Activated naive CD8-positive, alpha-beta T cell treated with anti-CD3 and anti-CD28 coated beads, Interleukin-2, amount 50 U/mL, for 24 hours (primary cell): ENCODE measurements around the gene AMN.

ENCODE experiments used
- ATAC-seq: fragments of 150-1000 bp; cut with Tn5 transposase; one replicate; pipeline ENCODE4 v1.10.0; 2021
- DNase-seq: peaks from one replicate; pipeline ENCODE4 v3.0.0; 2021
- H3K27ac Mint-ChIP-seq: one replicate; pipeline ENCODE4 v1.8.0; 2021; ENCODE audit warnings: mild to moderate bottlenecking, mixed read lengths
- H3K27me3 Mint-ChIP-seq: one replicate; pipeline ENCODE4 v1.8.0; 2021; ENCODE audit warnings: mixed read lengths
- H3K36me3 Mint-ChIP-seq: one replicate; pipeline ENCODE4 v1.8.0; 2021; ENCODE audit warnings: low read depth, mixed read lengths
- H3K4me1 Mint-ChIP-seq: one replicate; pipeline ENCODE4 v1.8.0; 2021; ENCODE audit warnings: mixed read lengths
- H3K4me3 Mint-ChIP-seq: one replicate; pipeline ENCODE4 v1.8.0; 2021; ENCODE audit warnings: mild to moderate bottlenecking, moderate library complexity, mixed read lengths
- H3K9me3 Mint-ChIP-seq: one replicate; pipeline ENCODE4 v1.8.0; 2021; ENCODE audit warnings: mixed read lengths

Gene AMN

DNA sequence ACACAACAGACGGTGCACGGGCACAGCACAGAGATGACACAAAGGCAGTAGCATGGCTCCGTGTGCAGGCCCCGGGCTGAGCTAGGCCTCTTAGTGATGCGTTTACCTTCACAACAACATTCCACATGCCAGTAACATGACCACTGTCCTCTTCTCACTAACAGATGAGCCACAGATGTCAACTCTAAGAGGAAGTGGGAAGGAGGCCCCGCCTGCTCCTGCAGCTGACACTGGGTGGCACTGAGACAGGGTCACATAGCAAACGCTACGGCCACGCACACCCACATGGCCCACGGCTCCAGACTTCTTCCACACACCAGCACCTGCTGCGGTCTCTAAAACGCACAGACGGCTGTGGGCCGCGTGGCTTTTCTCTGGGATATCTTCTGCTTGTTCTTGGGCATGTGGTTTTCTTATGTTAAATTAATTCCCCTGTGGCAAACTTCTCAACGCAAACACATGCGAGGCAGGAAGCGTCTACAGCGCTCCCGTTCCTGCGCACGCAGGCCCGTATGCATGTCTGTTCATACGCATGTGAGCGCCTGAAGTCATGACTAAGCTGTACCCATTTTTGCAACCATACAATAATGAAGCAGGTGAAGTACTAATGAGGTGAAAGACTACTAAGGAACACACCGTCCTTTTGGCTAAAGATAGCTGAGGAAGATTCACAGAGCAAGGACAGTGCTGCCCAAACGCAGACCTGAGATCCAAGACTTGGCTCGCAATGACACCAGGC lies 26.8 kb downstream of the AMN start:
- Mint-ChIP-seq H3K36me3 (no peaks in the 10 kb centered on the region), H3K4me1 (peaks cover 15% of the 10 kb centered on the region), H3K9me3 (no peaks in the 10 kb centered on the region), H3K4me3 (peak overlapping the region; percentile 12), H3K27ac (peak overlapping the region; percentile 71), H3K27me3 (no peaks in the 10 kb centered on the region)
- DNase-seq (peak; percentile 36), ATAC-seq (peak; percentile 71)

DNA sequence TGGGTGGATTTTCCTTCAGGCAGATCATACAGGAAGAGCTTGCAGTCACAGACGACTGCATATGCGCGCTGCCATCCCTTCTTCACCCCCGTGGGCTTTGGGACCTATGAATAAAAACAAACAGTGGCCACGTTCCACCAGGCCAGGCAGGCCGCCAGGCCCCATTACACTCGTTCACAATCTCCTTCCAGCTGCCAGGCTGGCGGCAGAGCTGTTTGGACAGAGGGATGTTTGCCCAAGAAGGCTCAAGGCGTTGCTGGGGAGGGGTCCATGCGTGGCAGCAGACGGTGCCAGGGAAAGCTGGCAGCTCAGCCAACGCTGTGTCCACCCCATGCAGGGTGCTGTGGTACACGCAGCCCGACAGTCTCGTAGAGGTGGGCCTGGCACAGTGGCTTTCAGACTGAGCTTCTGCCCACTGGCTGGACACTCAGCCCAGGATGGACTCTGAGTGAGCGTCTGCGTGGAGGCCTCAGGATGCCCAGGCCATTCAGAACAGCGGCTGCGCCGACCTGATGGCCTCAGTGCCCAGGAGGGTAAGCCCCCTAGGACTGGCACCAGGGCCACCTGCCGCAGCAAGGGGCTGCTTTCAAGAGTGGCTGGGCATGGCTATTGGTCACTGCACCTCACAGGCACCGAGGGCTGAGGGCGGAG lies 27.5 kb downstream of the AMN start:
- ATAC-seq: no peak
- no peak overlapping the region for H3K27ac Mint-ChIP-seq

DNA sequence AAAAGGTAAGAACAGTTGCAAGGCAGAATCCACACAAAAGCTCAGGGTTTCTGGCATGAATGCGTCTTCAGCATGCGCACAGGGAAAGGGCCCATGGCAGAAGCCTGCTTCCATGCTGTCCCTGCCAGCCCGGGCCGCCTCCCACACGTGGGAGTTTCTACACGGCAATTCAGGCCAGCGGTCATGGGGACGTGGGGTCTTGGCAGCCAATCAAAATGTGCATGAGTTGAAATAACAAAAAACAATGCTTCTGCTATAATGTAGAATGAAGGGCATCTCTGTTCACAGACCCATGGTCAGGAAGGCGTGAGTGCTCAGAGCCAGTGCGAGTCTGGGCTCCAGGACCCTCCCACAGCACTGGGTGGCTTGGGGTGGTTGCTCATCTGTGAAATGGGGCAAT lies 28.6 kb downstream of the AMN start:
- no peak overlapping the region for H3K27ac Mint-ChIP-seq
- no peak overlapping the region for H3K4me3 Mint-ChIP-seq
- H3K27me3 Mint-ChIP-seq: no peaks in the 10 kb centered on the region
- no peaks in the 10 kb centered on the region for H3K9me3 Mint-ChIP-seq
- H3K4me1 Mint-ChIP-seq: peaks cover 15% of the 10 kb centered on the region
- DNase-seq: no peak
- no peak for ATAC-seq
- H3K36me3 Mint-ChIP-seq: no peaks in the 10 kb centered on the region

More for the DNA sequence above, 27.5 kb downstream of the AMN start:
- H3K36me3 Mint-ChIP-seq: no peaks in the 10 kb centered on the region
- no peak overlapping the region for H3K4me3 Mint-ChIP-seq
- H3K27me3 Mint-ChIP-seq: no peaks in the 10 kb centered on the region
- peaks cover 15% of the 10 kb centered on the region for H3K4me1 Mint-ChIP-seq
- DNase-seq: no peak
- no peaks in the 10 kb centered on the region for H3K9me3 Mint-ChIP-seq

DNA sequence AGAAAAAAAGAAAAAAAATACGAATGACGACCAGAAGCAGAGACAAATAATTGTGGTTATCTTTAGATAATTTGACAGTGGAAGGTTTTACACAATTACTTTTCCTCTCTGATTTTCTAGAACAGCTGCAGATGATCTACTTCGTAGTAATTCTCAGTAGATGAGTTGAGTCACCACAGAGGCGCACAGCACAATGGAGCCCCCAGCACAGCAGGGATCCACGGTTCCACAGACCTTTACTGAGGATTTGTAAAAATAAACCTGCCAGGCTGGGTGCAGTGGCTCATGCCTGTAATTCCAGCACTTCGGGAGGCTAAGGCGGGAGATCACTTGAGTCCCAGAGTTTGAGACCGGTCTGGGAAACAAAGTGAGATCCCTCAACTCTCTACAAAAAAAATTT lies 29.3 kb downstream of the AMN start:
- Mint-ChIP-seq H3K27ac (no peak overlapping the region), H3K9me3 (no peaks in the 10 kb centered on the region), H3K27me3 (no peaks in the 10 kb centered on the region), H3K4me3 (no peak overlapping the region), H3K36me3 (no peaks in the 10 kb centered on the region), H3K4me1 (peaks cover 13% of the 10 kb centered on the region)
- no peak for DNase-seq
- ATAC-seq: no peak

DNA sequence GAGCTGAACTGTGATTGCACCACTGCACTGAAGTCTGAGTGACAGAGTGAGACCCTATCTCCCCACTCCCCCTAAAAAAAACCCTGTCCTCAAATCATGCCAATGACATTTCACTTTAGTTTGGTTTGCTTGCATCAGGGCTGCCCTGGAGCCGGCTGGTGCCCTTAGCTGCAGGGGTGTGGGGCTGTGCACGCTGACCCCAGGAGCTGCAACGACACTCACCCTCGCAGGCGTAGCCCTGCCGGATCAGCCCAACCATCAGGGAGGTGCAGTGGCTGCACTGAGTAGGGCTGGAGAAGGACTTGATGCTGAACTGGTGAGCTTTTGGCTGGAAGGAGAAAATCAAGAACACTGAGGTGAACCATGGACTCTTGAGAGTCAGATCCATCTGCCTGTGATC lies 29.8 kb downstream of the AMN start:
- Mint-ChIP-seq H3K4me3 (no peak overlapping the region), H3K36me3 (no peaks in the 10 kb centered on the region), H3K27me3 (no peaks in the 10 kb centered on the region), H3K27ac (no peak overlapping the region), H3K4me1 (peaks cover 13% of the 10 kb centered on the region), H3K9me3 (no peaks in the 10 kb centered on the region)
- ATAC-seq: no peak
- no peak for DNase-seq

DNA sequence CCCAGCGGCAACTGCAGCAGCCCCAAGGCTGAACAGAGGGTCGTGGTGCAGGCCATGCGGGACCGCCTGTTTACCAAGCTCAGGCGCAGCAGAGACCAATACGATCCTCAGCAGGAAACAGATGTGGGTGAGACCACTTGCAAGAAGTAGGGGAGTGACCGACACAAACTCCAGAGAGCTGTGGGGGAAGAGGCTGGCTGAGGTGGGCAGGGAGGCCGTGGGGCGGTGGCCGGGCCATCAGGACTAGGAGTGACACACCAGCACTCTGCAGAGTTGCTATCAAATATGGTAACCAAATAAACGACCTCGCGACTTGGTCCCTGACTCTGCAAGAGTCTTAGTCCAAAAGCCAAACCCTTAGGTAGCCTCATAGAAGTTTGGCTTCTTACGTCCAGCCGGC lies 30.6 kb downstream of the AMN start:
- ATAC-seq (no peak), DNase-seq (no peak)
- Mint-ChIP-seq H3K9me3 (no peaks in the 10 kb centered on the region), H3K4me1 (peaks cover 11% of the 10 kb centered on the region), H3K27ac (no peak overlapping the region), H3K36me3 (no peaks in the 10 kb centered on the region), H3K4me3 (no peak overlapping the region), H3K27me3 (no peaks in the 10 kb centered on the region)

DNA sequence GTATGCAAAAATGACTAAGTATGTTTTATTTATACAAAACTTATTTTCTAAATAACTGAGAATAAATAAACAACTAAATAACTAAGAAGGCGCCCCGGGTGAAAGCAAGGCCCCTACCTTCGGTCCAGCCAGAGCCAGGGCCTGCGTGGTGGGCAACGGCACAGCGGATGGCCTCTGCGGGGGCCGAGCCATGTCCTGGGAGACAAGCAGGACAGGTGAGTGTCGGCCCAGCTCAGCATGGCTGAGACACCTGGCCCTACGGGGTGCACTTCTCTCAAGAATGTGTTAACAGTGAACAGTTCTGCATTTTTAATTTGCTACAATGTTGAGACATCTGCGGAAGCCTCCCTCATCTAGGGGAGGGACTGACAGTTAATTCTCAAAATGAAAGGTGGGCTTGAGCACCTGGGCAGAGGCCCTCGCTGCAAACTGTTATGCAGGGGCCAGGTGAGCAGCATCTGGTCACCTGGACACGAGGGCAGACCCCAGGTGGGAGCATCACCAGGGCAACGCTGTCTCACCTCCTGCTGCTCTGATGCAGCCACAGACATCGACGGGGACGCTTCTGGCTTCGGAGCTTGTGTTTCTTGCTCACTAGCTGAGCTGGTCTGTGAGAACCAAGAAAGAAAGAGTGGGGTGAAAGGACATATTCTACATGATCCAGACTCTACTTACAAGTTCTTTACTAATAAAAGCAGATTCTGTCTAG lies 31.8 kb downstream of the AMN start:
- ATAC-seq (no peak), DNase-seq (no peak)
- Mint-ChIP-seq H3K4me1 (peaks cover 5% of the 10 kb centered on the region), H3K27me3 (no peaks in the 10 kb centered on the region), H3K27ac (no peak overlapping the region), H3K4me3 (no peak overlapping the region), H3K9me3 (no peaks in the 10 kb centered on the region), H3K36me3 (no peaks in the 10 kb centered on the region)

DNA sequence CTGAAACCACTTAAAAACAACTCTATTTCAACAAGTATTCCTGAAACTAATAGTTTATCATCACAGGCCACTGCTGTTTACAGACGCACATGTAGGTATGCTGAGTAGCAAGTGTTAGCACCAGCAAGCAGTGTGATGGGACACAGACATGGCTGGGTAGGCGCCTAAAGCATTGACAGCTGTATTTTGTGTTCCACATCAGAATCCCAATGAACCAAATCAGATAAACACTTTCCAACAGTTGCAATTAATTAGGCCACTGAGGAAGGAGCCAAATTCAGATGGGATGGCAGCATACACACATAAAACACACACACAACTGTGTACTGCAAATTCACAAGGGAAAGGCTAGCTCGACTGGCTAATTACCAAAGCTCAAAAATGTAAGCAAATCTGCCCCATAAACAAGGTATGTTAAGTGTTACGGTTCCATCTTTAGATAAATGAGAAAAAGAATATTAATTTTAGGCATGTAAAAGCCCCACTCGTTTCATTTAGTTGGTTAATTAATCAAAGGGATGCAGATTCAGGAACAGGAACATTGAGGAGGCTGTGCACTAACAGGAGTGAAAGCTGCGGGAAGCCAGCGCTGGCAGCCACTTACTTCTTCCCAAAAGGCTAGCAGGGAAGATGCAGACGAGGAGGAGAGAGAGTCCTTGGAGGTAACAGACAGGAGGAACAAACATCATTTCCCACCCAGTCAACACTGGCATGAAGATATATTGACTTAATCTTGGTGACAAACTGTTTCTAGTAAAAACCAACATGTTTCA lies 33.4 kb downstream of the AMN start:
- peaks cover 3% of the 10 kb centered on the region for H3K36me3 Mint-ChIP-seq
- ATAC-seq (no peak), DNase-seq (no peak)
- no peak overlapping the region for H3K4me3 Mint-ChIP-seq
- H3K27me3 Mint-ChIP-seq: no peaks in the 10 kb centered on the region
- H3K4me1 Mint-ChIP-seq: no peaks in the 10 kb centered on the region
- H3K27ac Mint-ChIP-seq: no peak overlapping the region
- no peaks in the 10 kb centered on the region for H3K9me3 Mint-ChIP-seq

DNA sequence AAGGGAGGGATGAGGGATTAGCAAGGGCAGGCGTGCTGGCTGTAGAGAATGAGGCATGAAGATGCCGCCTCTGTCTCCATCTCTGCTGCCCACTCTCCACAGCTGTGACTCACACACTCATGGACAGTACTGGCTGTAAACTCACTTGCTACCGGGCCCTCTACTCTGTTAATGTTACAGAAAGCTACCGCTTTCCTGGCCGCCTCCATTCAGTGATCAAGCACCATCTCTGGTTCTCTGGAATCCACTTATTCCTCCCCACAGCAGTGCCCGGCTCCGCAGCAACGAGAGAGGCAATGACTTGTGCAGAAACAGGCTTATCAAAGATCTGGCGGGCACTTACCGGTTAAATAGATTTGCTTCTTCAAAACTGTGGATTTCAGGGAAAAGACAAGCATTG lies 34.8 kb downstream of the AMN start:
- Mint-ChIP-seq H3K4me3 (no peak overlapping the region), H3K36me3 (peaks cover 3% of the 10 kb centered on the region), H3K27ac (no peak overlapping the region), H3K9me3 (no peaks in the 10 kb centered on the region), H3K4me1 (no peaks in the 10 kb centered on the region), H3K27me3 (no peaks in the 10 kb centered on the region)
- ATAC-seq (no peak), DNase-seq (no peak)

DNA sequence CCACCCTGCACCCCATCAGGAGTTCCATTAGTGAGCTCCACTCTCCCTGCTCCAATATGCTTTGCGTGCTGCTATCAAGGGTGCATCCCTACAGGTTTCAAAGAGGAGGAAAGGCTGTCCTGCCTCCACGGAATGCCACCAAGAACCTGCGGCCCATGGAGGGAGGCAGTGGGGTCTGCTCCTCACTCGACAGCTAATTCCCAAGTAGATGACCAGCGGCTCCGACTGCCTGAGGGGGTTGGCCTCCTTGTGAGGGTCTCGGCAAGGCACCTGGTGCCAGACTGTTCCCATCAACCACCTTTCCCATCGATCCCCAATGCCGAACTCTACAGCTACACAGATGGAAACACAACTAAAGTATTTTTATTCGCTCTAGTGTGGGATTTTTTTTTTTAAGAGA lies 36.0 kb downstream of the AMN start:
- H3K27ac Mint-ChIP-seq: no peak overlapping the region
- H3K36me3 Mint-ChIP-seq: peaks cover 3% of the 10 kb centered on the region
- no peaks in the 10 kb centered on the region for H3K9me3 Mint-ChIP-seq
- DNase-seq (no peak), ATAC-seq (no peak)
- no peaks in the 10 kb centered on the region for H3K27me3 Mint-ChIP-seq
- H3K4me3 Mint-ChIP-seq: no peak overlapping the region
- H3K4me1 Mint-ChIP-seq: no peaks in the 10 kb centered on the region

DNA sequence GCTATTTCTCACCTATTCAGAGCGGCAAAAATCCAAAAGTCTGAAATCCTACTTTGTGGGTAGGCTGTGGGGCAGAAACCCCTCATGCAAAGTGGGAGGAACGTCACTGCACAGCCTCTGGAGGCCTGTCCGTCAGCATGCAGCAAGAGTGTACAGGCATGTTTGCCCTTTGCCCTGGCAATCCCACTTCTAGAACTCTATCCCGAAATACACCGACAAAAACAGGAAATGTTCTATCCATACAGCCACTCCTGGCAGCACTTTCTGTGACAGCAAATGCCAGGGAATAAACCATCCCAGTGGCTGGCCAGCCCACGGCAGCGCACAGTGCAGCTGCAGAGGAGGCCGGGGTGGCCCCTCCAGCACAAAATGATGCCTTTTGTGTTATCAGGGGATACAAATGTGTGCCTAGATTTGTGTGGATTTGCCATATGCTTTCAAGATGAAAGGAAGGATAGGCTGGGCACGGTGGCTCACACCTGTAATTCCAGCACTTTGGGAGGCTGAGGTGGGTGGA lies 39.7 kb downstream of the AMN start:
- Mint-ChIP-seq H3K27me3 (no peaks in the 10 kb centered on the region), H3K27ac (no peak overlapping the region), H3K4me3 (no peak overlapping the region), H3K36me3 (peaks cover 3% of the 10 kb centered on the region), H3K9me3 (no peaks in the 10 kb centered on the region), H3K4me1 (no peaks in the 10 kb centered on the region)
- ATAC-seq (no peak), DNase-seq (no peak)

DNA sequence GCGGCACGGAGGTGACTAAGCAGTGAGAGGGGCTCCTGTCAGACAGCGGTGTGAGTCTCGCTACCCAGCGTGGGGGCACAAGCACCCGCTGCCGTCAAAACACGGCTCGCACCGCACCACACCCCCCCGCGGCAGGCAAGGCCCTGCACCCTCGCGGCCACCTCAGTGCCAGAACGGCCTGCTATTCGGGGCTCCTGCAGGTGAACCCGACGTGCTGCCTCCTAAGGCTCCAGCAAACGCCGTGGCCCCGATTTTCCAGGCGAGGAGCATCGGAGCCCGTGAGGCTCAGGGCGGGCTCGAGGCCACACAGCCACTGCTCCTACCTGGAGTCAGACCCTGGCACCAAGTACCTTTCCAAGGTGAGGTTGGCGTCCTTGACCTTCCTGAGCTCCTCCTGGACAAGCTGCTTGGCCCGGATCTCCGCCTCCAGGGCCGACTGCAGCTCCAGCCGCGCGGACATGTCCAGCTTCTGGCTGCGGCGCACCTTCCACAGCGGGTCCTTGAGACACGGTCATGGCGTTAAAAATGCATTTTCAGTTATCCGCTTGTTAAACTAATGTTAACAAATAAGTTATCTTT lies 41.8 kb downstream of the AMN start:
- H3K4me3 Mint-ChIP-seq: no peak overlapping the region
- no peak overlapping the region for H3K27ac Mint-ChIP-seq
- DNase-seq (no peak), ATAC-seq (no peak)
- H3K36me3 Mint-ChIP-seq: peaks cover 3% of the 10 kb centered on the region
- H3K9me3 Mint-ChIP-seq: no peaks in the 10 kb centered on the region
- H3K27me3 Mint-ChIP-seq: no peaks in the 10 kb centered on the region
- no peaks in the 10 kb centered on the region for H3K4me1 Mint-ChIP-seq

DNA sequence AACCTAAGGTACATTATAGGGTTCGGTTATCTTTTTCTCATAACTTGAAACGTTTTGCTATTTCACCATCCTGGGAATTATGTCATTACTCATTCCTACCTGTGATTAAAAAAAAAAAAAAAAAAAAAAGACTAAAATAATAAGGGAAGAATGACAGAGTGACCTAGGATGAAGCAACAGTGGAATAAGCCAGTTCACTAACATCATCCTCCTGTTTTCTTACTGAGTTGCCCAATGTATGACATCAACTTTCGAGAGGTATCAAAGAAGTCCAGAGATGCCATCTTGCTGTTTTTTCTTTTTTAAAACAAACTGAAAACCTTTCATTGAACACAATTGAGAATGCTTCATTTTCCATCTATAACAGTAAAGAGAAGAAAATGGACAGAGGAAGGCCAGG lies 42.8 kb downstream of the AMN start:
- Mint-ChIP-seq H3K4me1 (no peaks in the 10 kb centered on the region), H3K4me3 (no peak overlapping the region), H3K27ac (no peak overlapping the region), H3K27me3 (no peaks in the 10 kb centered on the region), H3K9me3 (no peaks in the 10 kb centered on the region), H3K36me3 (no peaks in the 10 kb centered on the region)
- DNase-seq (no peak), ATAC-seq (no peak)

DNA sequence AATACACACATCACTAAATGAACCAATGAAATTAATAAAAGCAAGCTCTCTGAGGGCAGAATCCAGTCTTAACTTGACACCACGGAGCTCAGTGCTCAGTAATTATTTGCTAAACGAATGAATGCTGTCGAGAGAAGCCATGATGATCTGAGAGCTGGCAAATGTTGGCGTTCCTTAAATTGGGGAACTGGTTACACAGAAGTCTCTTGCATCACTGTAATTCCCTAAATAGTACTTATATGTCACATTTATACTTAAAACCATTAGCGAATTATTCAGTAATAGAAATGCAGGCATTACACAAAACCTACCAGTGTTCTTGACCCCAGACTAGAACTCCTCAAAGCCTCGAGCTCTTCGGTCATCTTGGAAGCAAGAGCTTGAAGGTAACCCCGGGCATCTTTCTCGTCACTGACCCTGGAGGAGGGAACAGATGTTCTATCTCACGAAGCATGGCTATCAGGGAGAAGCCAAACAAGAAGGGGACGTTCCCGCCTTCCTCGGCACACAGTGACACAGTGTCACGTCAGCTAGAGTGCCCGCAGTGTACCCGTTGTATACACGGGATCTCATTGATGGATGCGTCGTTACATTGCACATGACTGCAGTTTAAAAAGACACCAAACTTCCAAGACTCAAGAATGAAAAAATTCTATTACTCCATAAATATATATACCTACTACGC lies 43.6 kb downstream of the AMN start:
- Mint-ChIP-seq H3K4me1 (no peaks in the 10 kb centered on the region), H3K27me3 (no peaks in the 10 kb centered on the region), H3K9me3 (no peaks in the 10 kb centered on the region), H3K36me3 (no peaks in the 10 kb centered on the region), H3K27ac (no peak overlapping the region), H3K4me3 (no peak overlapping the region)
- DNase-seq (no peak), ATAC-seq (no peak)
